Neural progenitor cell (in vitro differentiated cells): Measurements from ENCODE around the gene PRDM2. TPM values are rescaled to one million over a fixed set of nuclear protein-coding genes. Genes with fewer than 3 reads are reported as not detected.

ENCODE experiments used
- DNase-seq: peaks from one replicate; pipeline ENCODE4 v3.0.0-alpha.2; 2016; ENCODE audit warnings: low spot score
- H2AFZ ChIP-seq: fragments of 200-600 bp; sonication (generic); replicated peaks from 2 replicates; pipeline ENCODE4 v1.6.1; 2016; ENCODE audit warnings: antibody characterized with exemption
- H3F3A ChIP-seq: fragments of 200-600 bp; sonication (generic); 2 replicates; pipeline ENCODE4 v1.6.1; 2016; ENCODE audit warnings: antibody characterized with exemption, low read depth
- H3K27ac ChIP-seq: fragments of 200-600 bp; sonication (generic); 2 replicates; pipeline ENCODE4 v1.5.1; 2016; ENCODE audit warnings: mild to moderate bottlenecking
- H3K27me3 ChIP-seq: fragments of 200-600 bp; sonication (generic); 2 replicates; pipeline ENCODE4 v1.6.1; 2016; ENCODE audit warnings: mild to moderate bottlenecking, moderate library complexity
- H3K36me3 ChIP-seq: fragments of 200-600 bp; sonication (generic); 2 replicates; pipeline ENCODE4 v1.5.1; 2016
- H3K4me1 ChIP-seq: fragments of 200-600 bp; sonication (generic); 2 replicates; pipeline ENCODE4 v1.6.1; 2016; ENCODE audit warnings: mixed run types
- H3K4me2 ChIP-seq: fragments of 200-600 bp; sonication (generic); 2 replicates; pipeline ENCODE4 v1.6.1; 2016
- H3K4me3 ChIP-seq: fragments of 200-600 bp; sonication (generic); 2 replicates; pipeline ENCODE4 v1.5.1; 2016
- H3K79me2 ChIP-seq: fragments of 200-600 bp; sonication (generic); 2 replicates; pipeline ENCODE4 v1.6.1; 2016; ENCODE audit warnings: low read depth
- H3K9ac ChIP-seq: fragments of 200-600 bp; sonication (generic); 2 replicates; pipeline ENCODE4 v1.6.1; 2016
- H3K9me3 ChIP-seq: fragments of 200-600 bp; sonication (generic); 2 replicates; pipeline ENCODE4 v1.5.1; 2016; ENCODE audit warnings: low read depth
- H4K20me1 ChIP-seq: fragments of 200-600 bp; sonication (generic); 2 replicates; pipeline ENCODE4 v1.6.1; 2016; ENCODE audit warnings: low read depth
- H3K27ac Mint-ChIP-seq: 3 replicates; pipeline ENCODE4 v1.8.0; 2021; ENCODE audit warnings: mixed read lengths
- H3K27me3 Mint-ChIP-seq: 2 replicates; pipeline ENCODE4 v1.8.0; 2022; ENCODE audit warnings: low read depth, mild to moderate bottlenecking, inconsistent platforms, moderate library complexity, mixed read lengths; ENCODE audit not compliant: insufficient read depth
- H3K36me3 Mint-ChIP-seq: 3 replicates; pipeline ENCODE4 v1.8.0; 2021; ENCODE audit warnings: mixed read lengths
- H3K4me1 Mint-ChIP-seq: 3 replicates; pipeline ENCODE4 v1.8.0; 2021; ENCODE audit warnings: mixed read lengths
- H3K4me3 Mint-ChIP-seq: 3 replicates; pipeline ENCODE4 v1.8.0; 2021; ENCODE audit warnings: mild to moderate bottlenecking, moderate library complexity, mixed read lengths
- H3K9me3 Mint-ChIP-seq: 3 replicates; pipeline ENCODE4 v1.8.0; 2020; ENCODE audit warnings: mixed read lengths
- CTCF ChIP-seq: fragments of 200-600 bp; sonication (generic); IDR thresholded peaks from 2 replicates; pipeline ENCODE4 v1.5.1; 2017; ENCODE audit warnings: antibody characterized with exemption, mild to moderate bottlenecking
- EZH2 ChIP-seq: fragments of 200-600 bp; sonication (generic); IDR thresholded peaks from 2 replicates; pipeline ENCODE4 v1.6.1; 2017; ENCODE audit warnings: antibody characterized with exemption, mild to moderate bottlenecking, moderate library complexity
- EZH2phosphoT487 ChIP-seq: fragments of 200-600 bp; sonication (generic); IDR thresholded peaks from 2 replicates; pipeline ENCODE4 v1.6.1; 2017; ENCODE audit warnings: antibody characterized with exemption
- total RNA-seq: library from RNA; depleted of rRNA; stranded (reverse); fragments of >200 nt; gene quantifications from 2 replicates; pipeline ENCODE4 v1.2.3, GENCODE V29; 2015; ENCODE audit warnings: low replicate concordance

Gene PRDM2
- total RNA-seq, 1 donor from 2014 or later, result 22.0 TPM

- Histone ChIP-seq H3F3A (no peaks in the 10 kb centered on the region), H3K4me2 (no peak overlapping the region), H3K9ac (no peak overlapping the region), H3K27ac (no peak overlapping the region), H3K79me2 (peaks cover 79% of the 10 kb centered on the region), H3K9me3 (no peaks in the 10 kb centered on the region), H4K20me1 (peaks cover 16% of the 10 kb centered on the region), H3K4me3 (no peak overlapping the region), H3K27me3 (no peaks in the 10 kb centered on the region), H3K4me1 (peaks cover 4% of the 10 kb centered on the region), H2AFZ (no peak overlapping the region), H3K36me3 (no peaks in the 10 kb centered on the region)
- H3K4me1 Mint-ChIP-seq, result peaks cover 8% of the 10 kb centered on the region
- no peak overlapping the region for H3K4me3 Mint-ChIP-seq
- peaks cover 23% of the 10 kb centered on the region for H3K36me3 Mint-ChIP-seq
- H3K27me3 Mint-ChIP-seq, result peaks cover 2% of the 10 kb centered on the region
- TF ChIP-seq EZH2phosphoT487 (no peak), CTCF (no peak), EZH2 (no peak)
- no peak for DNase-seq
- no peaks in the 10 kb centered on the region for H3K9me3 Mint-ChIP-seq
- H3K27ac Mint-ChIP-seq, result no peak overlapping the region
These were observed 69.8 kb downstream of the PRDM2 start for GRCh38 chr1:13769830-13770229.

GRCh38 chr1:13770743-13771142, 70.8 kb downstream of the PRDM2 start:
- Histone ChIP-seq H4K20me1 (peaks cover 7% of the 10 kb centered on the region), H3K9ac (no peak overlapping the region), H3F3A (no peaks in the 10 kb centered on the region), H3K27ac (no peak overlapping the region), H3K4me2 (no peak overlapping the region), H3K9me3 (no peaks in the 10 kb centered on the region), H3K4me1 (no peaks in the 10 kb centered on the region), H3K4me3 (no peak overlapping the region), H3K27me3 (no peaks in the 10 kb centered on the region), H3K36me3 (no peaks in the 10 kb centered on the region), H2AFZ (no peak overlapping the region), H3K79me2 (peaks cover 70% of the 10 kb centered on the region)
- Mint-ChIP-seq H3K36me3 (peaks cover 23% of the 10 kb centered on the region), H3K27me3 (peaks cover 2% of the 10 kb centered on the region), H3K27ac (no peak overlapping the region), H3K4me1 (peaks cover under 1% of the 10 kb centered on the region), H3K9me3 (no peaks in the 10 kb centered on the region), H3K4me3 (no peak overlapping the region)
- TF ChIP-seq EZH2 (no peak), CTCF (no peak), EZH2phosphoT487 (no peak)
- DNase-seq, result no peak

GRCh38 chr1:13771745-13772144, 71.8 kb downstream of the PRDM2 start:
- H3K4me2 ChIP-seq, result no peak overlapping the region
- no peaks in the 10 kb centered on the region for H3K9me3 ChIP-seq
- peaks cover 3% of the 10 kb centered on the region for H4K20me1 ChIP-seq
- no peak overlapping the region for H3K4me3 Mint-ChIP-seq
- TF ChIP-seq CTCF (no peak), EZH2 (no peak), EZH2phosphoT487 (no peak)
- H3K9ac ChIP-seq, result no peak overlapping the region
- H3K36me3 Mint-ChIP-seq, result peaks cover 23% of the 10 kb centered on the region
- no peak for DNase-seq
- no peaks in the 10 kb centered on the region for H3F3A ChIP-seq
- H3K9me3 Mint-ChIP-seq, result no peaks in the 10 kb centered on the region
- no peak overlapping the region for H3K27ac Mint-ChIP-seq
- no peaks in the 10 kb centered on the region for H3K36me3 ChIP-seq
- no peak overlapping the region for H3K27ac ChIP-seq
- no peaks in the 10 kb centered on the region for H3K27me3 ChIP-seq
- peaks cover 60% of the 10 kb centered on the region for H3K79me2 ChIP-seq
- H3K4me3 ChIP-seq, result no peak overlapping the region
- H3K4me1 Mint-ChIP-seq, result no peaks in the 10 kb centered on the region
- H3K27me3 Mint-ChIP-seq, result peaks cover 2% of the 10 kb centered on the region
- H3K4me1 ChIP-seq, result no peaks in the 10 kb centered on the region
- H2AFZ ChIP-seq, result no peak overlapping the region
